ENCODE results near the gene TGFBRAP1. TPM values are rescaled to one million over a fixed set of nuclear protein-coding genes. Genes with fewer than 3 reads are reported as not detected.

The TGFBRAP1 gene
- total RNA-seq, 2 donors from 2014 or later = 15.5 to 17.4 TPM

- no peak overlapping the region for H3K4me3 Mint-ChIP-seq
Measured at GRCh38 chr2:105237045-105237765, 92.3 kb downstream of the TGFBRAP1 start.

GRCh38 chr2:105236060-105236424 is 93.5 kb downstream of the TGFBRAP1 start:
- TF ChIP-seq CTCF (conservative IDR thresholded peaks at IDR 0.05) = no peak
- Histone ChIP-seq H3K36me3 (ENCODE audit: control insufficient read depth, insufficient read depth, low read length) (no peaks in the 10 kb centered on the region), H3K27ac (ENCODE audit: low read depth, low read length) (no peak overlapping the region), H3K4me1 (ENCODE audit: control insufficient read depth, insufficient read depth, low read length) (no peaks in the 10 kb centered on the region), H3K9me3 (ENCODE audit: control insufficient read depth, low read length) (no peaks in the 10 kb centered on the region), H3K4me3 (ENCODE audit: low read length) (no peak overlapping the region), H3K27me3 (ENCODE audit: control insufficient read depth, insufficient read depth, low read length, poor library complexity, severe bottlenecking) (no peaks in the 10 kb centered on the region), H3K9ac (ENCODE audit: extremely low read depth, low read length, poor library complexity, severe bottlenecking) (no peak overlapping the region)
- Mint-ChIP-seq H3K27ac (no peak overlapping the region), H3K9me3 (no peaks in the 10 kb centered on the region), H3K36me3 (ENCODE audit: low read depth) (no peaks in the 10 kb centered on the region), H3K4me1 (peaks cover 6% of the 10 kb centered on the region), H3K27me3 (ENCODE audit: insufficient read depth) (peaks cover 32% of the 10 kb centered on the region), H3K4me3 (no peak overlapping the region)
- WGBS, 2 experiments (ENCODE audit: insufficient coverage in 1 of 2, insufficient read length in 1 of 2) = 86 to 88% methylated on average over 5 of the region's 5 CpGs
- DNase-seq = no peak

More at GRCh38 chr2:105237045-105237765, 92.3 kb downstream of the TGFBRAP1 start:
- H3K9me3 Mint-ChIP-seq = no peaks in the 10 kb centered on the region
- no peaks in the 10 kb centered on the region for H3K36me3 ChIP-seq (ENCODE audit: control insufficient read depth, insufficient read depth, low read length)
- WGBS, 2 experiments (ENCODE audit: insufficient coverage in 1 of 2, insufficient read length in 1 of 2) = 92 to 93% methylated on average over 14 to 39 of the region's 41 CpGs
- no peak overlapping the region for H3K4me3 ChIP-seq (ENCODE audit: low read length)
- no peak overlapping the region for H3K27ac Mint-ChIP-seq
- no peaks in the 10 kb centered on the region for H3K36me3 Mint-ChIP-seq (ENCODE audit: low read depth)
- no peak overlapping the region for H3K27ac ChIP-seq (ENCODE audit: low read depth, low read length)
- peak; percentile 54 for DNase-seq
- H3K27me3 ChIP-seq (ENCODE audit: control insufficient read depth, insufficient read depth, low read length, poor library complexity, severe bottlenecking) = no peaks in the 10 kb centered on the region
- peaks cover 6% of the 10 kb centered on the region for H3K4me1 Mint-ChIP-seq
- no peak for TF ChIP-seq CTCF (conservative IDR thresholded peaks at IDR 0.05)
- no peak overlapping the region for H3K9ac ChIP-seq (ENCODE audit: extremely low read depth, low read length, poor library complexity, severe bottlenecking)
- H3K4me1 ChIP-seq (ENCODE audit: control insufficient read depth, insufficient read depth, low read length) = no peaks in the 10 kb centered on the region
- H3K9me3 ChIP-seq (ENCODE audit: control insufficient read depth, low read length) = no peaks in the 10 kb centered on the region
- peaks cover 37% of the 10 kb centered on the region for H3K27me3 Mint-ChIP-seq (ENCODE audit: insufficient read depth)

- Mint-ChIP-seq H3K36me3 (ENCODE audit: low read depth) (no peaks in the 10 kb centered on the region), H3K9me3 (no peaks in the 10 kb centered on the region), H3K27ac (peak overlapping the region; percentile 56), H3K4me1 (peaks cover 6% of the 10 kb centered on the region), H3K27me3 (ENCODE audit: insufficient read depth) (peaks cover 30% of the 10 kb centered on the region), H3K4me3 (no peak overlapping the region)
- no peaks in the 10 kb centered on the region for H3K27me3 ChIP-seq (ENCODE audit: control insufficient read depth, insufficient read depth, low read length, poor library complexity, severe bottlenecking)
- peak; percentile 95 for DNase-seq
- H3K27ac ChIP-seq (ENCODE audit: low read depth, low read length) = no peak overlapping the region
- no peaks in the 10 kb centered on the region for H3K36me3 ChIP-seq (ENCODE audit: control insufficient read depth, insufficient read depth, low read length)
- H3K4me1 ChIP-seq (ENCODE audit: control insufficient read depth, insufficient read depth, low read length) = no peaks in the 10 kb centered on the region
- peak; percentile 94 for TF ChIP-seq CTCF (conservative IDR thresholded peaks at IDR 0.05)
- H3K9ac ChIP-seq (ENCODE audit: extremely low read depth, low read length, poor library complexity, severe bottlenecking) = no peak overlapping the region
- no peak overlapping the region for H3K4me3 ChIP-seq (ENCODE audit: low read length)
- WGBS, 2 experiments (ENCODE audit: insufficient coverage in 1 of 2, insufficient read length in 1 of 2) = 23 to 29% methylated on average over 8 to 12 of the region's 12 CpGs
- no peaks in the 10 kb centered on the region for H3K9me3 ChIP-seq (ENCODE audit: control insufficient read depth, low read length)
Measured at GRCh38 chr2:105235388-105236059, 94.0 kb downstream of the TGFBRAP1 start.
